ENCODE data around the gene P2RX1. TPM values are rescaled to one million over a fixed set of nuclear protein-coding genes. Genes with fewer than 3 reads are reported as not detected.
A peak's percentile ranks its signal among the peaks of the same experiment; 100 is the strongest.

Gene P2RX1
- total RNA-seq (1 to 10 TPM in 1 of 2 donors, under 1 TPM in 1; 0.75 to 5.2 TPM), polyA plus RNA-seq (under 1 TPM; 0.44 to 0.53 TPM)

GRCh38 chr17:3915995-3916696 lies at the start of gene P2RX1:
TSS of gene P2RX1 (minus strand) at chr17:3916465. CDS start at chr17:3916225, 240 bp downstream.
- TF ChIP-seq FOXA2 (IDR thresholded peaks at IDR 0.05) (no peak), EGR1 (IDR thresholded peaks at IDR 0.05; ENCODE audit: low read depth in 2 of 2) (no peak), TAF1 (conservative IDR thresholded peaks at IDR 0.05) (no peak), JUND (IDR thresholded peaks at IDR 0.05) (no peak), ZBTB33 (IDR thresholded peaks at IDR 0.05) (no peak), RAD21 (IDR thresholded peaks at IDR 0.05) (no peak), REST (IDR thresholded peaks at IDR 0.05) (no peak), FOXA1 (IDR thresholded peaks at IDR 0.05) (no peak), YY1 (IDR thresholded peaks at IDR 0.05) (no peak), SP1 (IDR thresholded peaks at IDR 0.05) (no peak), ATF3 (IDR thresholded peaks at IDR 0.05) (no peak)
- H3K27me3 ChIP-seq (ENCODE audit: control insufficient read depth in 4 of 4, insufficient read depth in 4 of 4, low read length in 3 of 4) = no peaks in the 10 kb centered on the region
- no peaks in the 10 kb centered on the region for H3K9me3 ChIP-seq (ENCODE audit: control insufficient read depth in 4 of 4, low read length in 3 of 4)
- H3K4me1 ChIP-seq (ENCODE audit: control insufficient read depth in 4 of 4, insufficient read depth in 4 of 4, low read length in 3 of 4) = peaks cover 0 to 4% (median 2%) of the 10 kb centered on the region in 4 donors
- no peaks in the 10 kb centered on the region for H3K36me3 ChIP-seq (ENCODE audit: control insufficient read depth in 4 of 4, insufficient read depth in 3 of 4, low read depth in 1 of 4, low read length in 3 of 4)
- WGBS = 74% methylated on average over 28 of the region's 28 CpGs
- H3K4me3 ChIP-seq (ENCODE audit: low read depth in 1 of 3, low read length in 3 of 3) = no peak within 1 kb of the TSS
- DNase-seq (ENCODE audit: low spot score) = no peak
- H3K27ac ChIP-seq (ENCODE audit: low read depth in 1 of 2, low read length in 2 of 2) = peak within 1 kb of the TSS; percentile 53 to 62
- no peak within 1 kb of the TSS for H3K9ac ChIP-seq (ENCODE audit: low read depth in 1 of 2, low read length in 2 of 2)

GRCh38 chr17:3965118-3965800 lies 49.0 kb upstream of the P2RX1 start:
- Histone ChIP-seq H3K27ac (ENCODE audit: low read depth in 1 of 2, low read length in 2 of 2) (peak overlapping the region; percentile 32 to 38), H3K9ac (ENCODE audit: low read depth in 1 of 2, low read length in 2 of 2) (no peak overlapping the region), H3K27me3 (ENCODE audit: control insufficient read depth in 4 of 4, insufficient read depth in 4 of 4, low read length in 3 of 4) (peaks cover 0 to 2% (median under 1%) of the 10 kb centered on the region in 4 donors), H3K36me3 (ENCODE audit: control insufficient read depth in 4 of 4, insufficient read depth in 3 of 4, low read depth in 1 of 4, low read length in 3 of 4) (no peaks in the 10 kb centered on the region), H3K4me3 (ENCODE audit: low read depth in 1 of 3, low read length in 3 of 3) (peak overlapping the region in 1 of 3 donors; percentile 47), H3K9me3 (ENCODE audit: control insufficient read depth in 4 of 4, low read length in 3 of 4) (no peaks in the 10 kb centered on the region), H3K4me1 (ENCODE audit: control insufficient read depth in 4 of 4, insufficient read depth in 4 of 4, low read length in 3 of 4) (peaks cover 3 to 24% (median 9%) of the 10 kb centered on the region in 4 donors)
- DNase-seq (ENCODE audit: low spot score) = no peak
- TF ChIP-seq CTCF (IDR thresholded peaks at IDR 0.05; ENCODE audit: low read depth, low read length, missing input control) (no peak), REST (IDR thresholded peaks at IDR 0.05) (no peak), NR2F2 (IDR thresholded peaks at IDR 0.05) (no peak), FOXA2 (IDR thresholded peaks at IDR 0.05) (no peak), TAF1 (conservative IDR thresholded peaks at IDR 0.05) (no peak), ZBTB33 (IDR thresholded peaks at IDR 0.05) (no peak), EGR1 (IDR thresholded peaks at IDR 0.05; ENCODE audit: low read depth in 2 of 2) (no peak), HNF4A (conservative IDR thresholded peaks at IDR 0.05) (no peak), YY1 (IDR thresholded peaks at IDR 0.05) (no peak), HNF4G (IDR thresholded peaks at IDR 0.05) (no peak)
- 15% methylated on average over 17 of the region's 17 CpGs for WGBS
